Sigmoid colon (tissue), 7 donors: ENCODE measurements around the gene RPS19BP1. TPM values are rescaled to one million over a fixed set of nuclear protein-coding genes. Genes with fewer than 3 reads are reported as not detected.

ENCODE experiments used
- DNase-seq: peaks from one replicate; pipeline ENCODE4 v3.0.0-alpha.2; 2019
- H3K27ac ChIP-seq, 4 donors: fragments of 200-600 bp; sonication (generic); one replicate each; pipeline ENCODE4 v1.5.1; 2016 to 2019; ENCODE audit warnings: mild to moderate bottlenecking in 1 of 4
- H3K27me3 ChIP-seq, 3 donors: fragments of 200-600 bp; sonication (generic); one replicate each; pipeline ENCODE4 v1.5.1; 2019; ENCODE audit warnings: mild to moderate bottlenecking in 1 of 3
- H3K36me3 ChIP-seq, 4 donors: fragments of 200-600 bp; sonication (generic); one replicate each; pipeline ENCODE4 v1.5.1; 2016 to 2019
- H3K4me1 ChIP-seq, 4 donors: fragments of 200-600 bp; sonication (generic); one replicate each; pipeline ENCODE4 v1.5.1; 2017 to 2019
- H3K4me3 ChIP-seq, 4 donors: fragments of 200-600 bp; sonication (generic); one replicate each; pipeline ENCODE4 v1.5.1; 2017 to 2019; ENCODE audit warnings: mild to moderate bottlenecking in 2 of 4, moderate library complexity in 1 of 4
- H3K9me3 ChIP-seq, 4 donors: fragments of 200-600 bp in 3 of 4; sonication (generic) in 3 of 4; one replicate each; pipeline versions ENCODE4 v1.5.1 to v1.6.1; 2013 to 2019
- EP300 ChIP-seq, 4 donors: sonication (generic); formaldehyde crosslinking; IDR thresholded peaks; one replicate each; pipeline ENCODE4 v1.6.1; 2017; ENCODE audit warnings: antibody characterized with exemption in 4 of 4
- POLR2A ChIP-seq, 2 donors: fragments of 450-650 bp; IDR thresholded peaks; one replicate each; pipeline ENCODE4 v1.6.1; 2016; ENCODE audit warnings: antibody characterized with exemption in 2 of 2, mild to moderate bottlenecking in 2 of 2, moderate library complexity in 2 of 2
- POLR2AphosphoS5 ChIP-seq, 4 donors: sonication (generic); formaldehyde crosslinking; IDR thresholded peaks; one replicate each; pipeline ENCODE4 v1.6.1; 2017; ENCODE audit warnings: antibody characterized with exemption in 4 of 4
- WGBS, 2 donors: extraction: QIAGEN DNeasy Blood & Tissue Kit; methylation state at CpG; one replicate each; pipeline ENCODE4 v1.1.7; 2013; 5-methylcytosine and 5-hydroxymethylcytosine counted together
- intact Hi-C: fragments of 100-400 bp; cut with DNase I; formaldehyde crosslinking; loops from one replicate; pipeline ENCODE4 v1.15.1; 2023
- polyA plus RNA-seq, 3 donors: library from polyadenylated mRNA; stranded (reverse); fragments of 200-250 nt; gene quantifications; one replicate each; pipeline ENCODE4 v1.2.3, GENCODE V29; 2013
- total RNA-seq, 4 donors: library from RNA; depleted of rRNA; stranded (reverse); fragments of >200 nt; gene quantifications; one replicate each; pipeline ENCODE4 v1.1.0, GENCODE V29; 2016
- TF ChIP-seq, protein P1 (sequence below), 4 experiments: fragments of 450-650 bp in 3 of 4; fragments of 200-600 bp in 1 of 4; IDR thresholded peaks; one replicate each; pipeline ENCODE4 v1.5.1; 2016 to 2019; ENCODE audit warnings: antibody characterized with exemption in 4 of 4, mild to moderate bottlenecking in 3 of 4, moderate library complexity in 2 of 4
- donor health status: healthy with polysubstance abuse.
- donor health status: Bipolar disorder and iron deficiency.
- donor health status: healthy.

RPS19BP1 gene
- total and polyA plus RNA-seq, 7 donors = 148 to 217 (median 180) TPM

DNA sequence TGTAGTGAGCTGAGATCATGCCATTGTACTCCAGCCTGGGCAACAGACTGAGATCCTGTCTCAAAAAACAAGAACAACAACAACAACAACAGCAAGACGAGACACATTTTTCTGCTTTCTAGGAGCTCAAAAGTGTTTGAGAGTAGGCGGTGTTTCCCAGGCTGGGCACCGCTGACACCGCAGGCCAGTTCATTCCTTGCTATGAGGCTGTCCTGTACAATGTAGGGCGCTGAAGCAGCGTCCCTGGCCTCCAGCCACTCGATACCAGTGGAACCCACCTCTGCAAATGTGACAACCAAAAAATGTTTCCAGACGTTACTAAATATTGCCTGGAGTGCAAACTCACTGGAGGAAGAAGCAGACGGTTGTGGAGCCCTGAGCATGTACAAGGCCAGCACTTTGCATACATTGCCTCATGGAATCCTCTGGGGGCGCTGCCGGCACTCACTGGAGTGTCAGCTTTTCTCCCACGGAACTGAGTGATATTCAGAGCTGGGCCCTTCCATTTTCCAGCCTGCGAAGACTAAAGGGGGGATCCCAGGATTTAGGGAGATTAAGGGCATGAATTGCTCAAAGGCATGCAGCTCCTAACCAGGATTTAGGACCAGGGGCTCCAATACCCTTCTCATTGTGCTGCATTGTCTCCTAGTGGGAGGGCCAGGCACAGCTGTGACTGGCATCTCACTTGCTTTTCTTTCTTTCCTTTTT lies 36.3 kb downstream of the RPS19BP1 start:
- peak; percentile 84 for DNase-seq
- Histone ChIP-seq H3K27me3 (no peaks in the 10 kb centered on the region), H3K27ac (peak overlapping the region; percentile 39 to 57 (median 46)), H3K9me3 (no peaks in the 10 kb centered on the region), H3K4me3 (no peak overlapping the region), H3K36me3 (no peaks in the 10 kb centered on the region), H3K4me1 (peaks cover 0 to 12% (median 8%) of the 10 kb centered on the region in 4 donors)
- 37 to 46% methylated on average over 13 of the region's 13 CpGs for WGBS, 2 donors
- intact Hi-C loops = no loop called here
- TF ChIP-seq, protein P1, sequence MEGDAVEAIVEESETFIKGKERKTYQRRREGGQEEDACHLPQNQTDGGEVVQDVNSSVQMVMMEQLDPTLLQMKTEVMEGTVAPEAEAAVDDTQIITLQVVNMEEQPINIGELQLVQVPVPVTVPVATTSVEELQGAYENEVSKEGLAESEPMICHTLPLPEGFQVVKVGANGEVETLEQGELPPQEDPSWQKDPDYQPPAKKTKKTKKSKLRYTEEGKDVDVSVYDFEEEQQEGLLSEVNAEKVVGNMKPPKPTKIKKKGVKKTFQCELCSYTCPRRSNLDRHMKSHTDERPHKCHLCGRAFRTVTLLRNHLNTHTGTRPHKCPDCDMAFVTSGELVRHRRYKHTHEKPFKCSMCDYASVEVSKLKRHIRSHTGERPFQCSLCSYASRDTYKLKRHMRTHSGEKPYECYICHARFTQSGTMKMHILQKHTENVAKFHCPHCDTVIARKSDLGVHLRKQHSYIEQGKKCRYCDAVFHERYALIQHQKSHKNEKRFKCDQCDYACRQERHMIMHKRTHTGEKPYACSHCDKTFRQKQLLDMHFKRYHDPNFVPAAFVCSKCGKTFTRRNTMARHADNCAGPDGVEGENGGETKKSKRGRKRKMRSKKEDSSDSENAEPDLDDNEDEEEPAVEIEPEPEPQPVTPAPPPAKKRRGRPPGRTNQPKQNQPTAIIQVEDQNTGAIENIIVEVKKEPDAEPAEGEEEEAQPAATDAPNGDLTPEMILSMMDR (IDR thresholded peaks at IDR 0.05) = peak; percentile 31 to 68 (median 66)
- TF ChIP-seq EP300 (IDR thresholded peaks at IDR 0.05) = no peak

DNA sequence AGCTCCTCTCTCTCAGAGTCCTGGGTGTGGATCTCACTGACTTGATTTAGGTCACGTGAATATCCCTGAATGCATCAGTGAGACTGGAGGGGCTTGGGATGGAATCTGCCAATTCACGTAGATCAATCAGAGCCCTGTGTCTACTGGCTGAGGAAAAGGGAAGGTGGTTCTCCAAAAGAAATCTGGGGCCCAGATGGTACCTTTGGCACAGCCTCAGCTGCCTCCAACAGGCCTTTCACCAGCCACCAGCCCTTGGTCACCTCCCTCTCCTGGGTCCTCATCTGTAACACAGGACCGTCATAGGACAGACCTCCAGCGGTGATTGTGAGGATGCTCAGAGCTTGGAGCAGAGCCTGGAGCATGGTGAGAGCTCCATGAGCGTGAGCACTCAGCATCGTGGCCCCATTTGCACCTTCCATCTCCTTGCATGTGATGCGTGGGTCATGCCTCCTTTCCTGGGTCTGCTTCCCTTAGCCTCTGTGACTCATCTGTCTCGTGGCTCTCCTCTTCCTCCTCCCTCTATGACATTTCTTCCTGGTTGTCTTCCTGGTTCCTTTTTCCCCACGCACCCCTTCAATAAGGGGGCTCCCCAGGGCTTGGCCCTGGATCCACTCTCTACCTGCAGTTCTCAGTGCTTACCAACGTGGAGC lies 38.0 kb downstream of the RPS19BP1 start:
- intact Hi-C loops = loop anchor here (2.0 kb wide), 1 partner anchor 34 kb away; no protein-coding TSS in a partner anchor
- no peak for DNase-seq
- H3K27ac ChIP-seq = no peak overlapping the region
- no peaks in the 10 kb centered on the region for H3K36me3 ChIP-seq
- no peak for TF ChIP-seq EP300 (IDR thresholded peaks at IDR 0.05)
- TF ChIP-seq, protein P1 (IDR thresholded peaks at IDR 0.05) = no peak
- no peak for TF ChIP-seq POLR2A (IDR thresholded peaks at IDR 0.05)
- no peak for TF ChIP-seq POLR2AphosphoS5 (IDR thresholded peaks at IDR 0.05)
- WGBS, 2 donors = 77 to 85% methylated on average over 10 of the region's 10 CpGs
- peaks cover 0 to 9% (median 0%) of the 10 kb centered on the region in 4 donors for H3K4me1 ChIP-seq
- H3K4me3 ChIP-seq = no peak overlapping the region
- H3K27me3 ChIP-seq = no peaks in the 10 kb centered on the region
- no peaks in the 10 kb centered on the region for H3K9me3 ChIP-seq

DNA sequence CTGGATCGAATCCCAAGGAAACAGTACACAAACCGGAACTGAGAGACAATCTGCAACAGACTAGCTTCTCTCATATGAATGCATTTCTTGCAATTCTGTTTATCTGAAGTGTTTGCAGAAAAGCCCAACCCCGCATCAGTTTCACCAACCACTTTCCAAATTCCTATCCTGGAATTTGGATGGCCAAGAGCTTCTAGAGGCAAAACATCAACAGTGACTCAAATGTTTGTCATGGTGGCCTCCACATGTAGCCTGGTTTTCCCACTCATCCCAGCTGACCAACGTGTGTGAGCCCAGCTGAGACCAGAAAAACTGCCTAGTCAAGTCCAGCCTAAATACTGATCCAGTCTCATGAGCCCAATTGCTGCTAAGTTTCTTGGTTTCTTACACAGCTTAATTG lies 38.8 kb downstream of the RPS19BP1 start:
- no peaks in the 10 kb centered on the region for H3K9me3 ChIP-seq
- no peaks in the 10 kb centered on the region for H3K27me3 ChIP-seq
- no peaks in the 10 kb centered on the region for H3K36me3 ChIP-seq
- 63 to 80% methylated on average over 4 of the region's 4 CpGs for WGBS, 2 donors
- DNase-seq = no peak
- intact Hi-C loops = loop anchor here (2.0 kb wide), 1 partner anchor 35 kb away; no protein-coding TSS in a partner anchor
- no peak overlapping the region for H3K4me3 ChIP-seq
- TF ChIP-seq POLR2A (IDR thresholded peaks at IDR 0.05) = no peak
- TF ChIP-seq, protein P1 (IDR thresholded peaks at IDR 0.05) = no peak
- TF ChIP-seq EP300 (IDR thresholded peaks at IDR 0.05) = no peak
- no peak for TF ChIP-seq POLR2AphosphoS5 (IDR thresholded peaks at IDR 0.05)
- peaks cover 0 to 9% (median 0%) of the 10 kb centered on the region in 4 donors for H3K4me1 ChIP-seq
- no peak overlapping the region for H3K27ac ChIP-seq

DNA sequence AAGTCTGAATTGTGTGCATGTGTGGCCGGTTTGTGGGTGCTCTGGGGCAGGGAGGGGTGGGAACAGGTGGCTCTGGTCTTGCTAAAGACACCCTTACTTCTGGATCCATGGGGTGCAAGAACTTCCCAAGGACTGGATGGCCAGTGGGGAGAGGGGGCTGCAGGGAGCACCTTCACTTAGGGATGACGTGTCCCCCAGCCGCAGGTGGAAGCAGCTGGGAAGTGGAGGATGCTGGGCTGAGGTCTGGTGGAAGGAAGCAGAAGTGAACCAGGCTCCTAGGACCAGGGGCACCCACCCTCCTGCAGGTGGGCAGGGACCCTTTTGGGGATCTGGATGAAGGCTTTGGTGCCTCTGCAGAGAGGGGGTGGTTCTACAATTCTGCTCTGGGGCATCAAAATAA lies 40.4 kb downstream of the RPS19BP1 start:
- TF ChIP-seq EP300 (IDR thresholded peaks at IDR 0.05) (no peak), POLR2AphosphoS5 (IDR thresholded peaks at IDR 0.05) (no peak), POLR2A (IDR thresholded peaks at IDR 0.05) (no peak)
- TF ChIP-seq, protein P1 (IDR thresholded peaks at IDR 0.05) = no peak
- no peak overlapping the region for H3K27ac ChIP-seq
- intact Hi-C loops = no loop called here
- no peaks in the 10 kb centered on the region for H3K27me3 ChIP-seq
- 76 to 81% methylated on average over 3 of the region's 3 CpGs for WGBS, 2 donors
- H3K4me3 ChIP-seq = no peak overlapping the region
- no peaks in the 10 kb centered on the region for H3K36me3 ChIP-seq
- H3K4me1 ChIP-seq = peaks cover 0 to 9% (median 0%) of the 10 kb centered on the region in 4 donors
- DNase-seq = no peak
- H3K9me3 ChIP-seq = no peaks in the 10 kb centered on the region
